ENCODE measurements around the gene POMT1. TPM values are rescaled to one million over a fixed set of nuclear protein-coding genes. Genes with fewer than 3 reads are reported as not detected.
A peak's percentile ranks its signal among the peaks of the same experiment; 100 is the strongest.

POMT1 gene
- total and polyA plus RNA-seq, 2 experiments from 2014 or later: 20.2 to 32.4 TPM

DNA sequence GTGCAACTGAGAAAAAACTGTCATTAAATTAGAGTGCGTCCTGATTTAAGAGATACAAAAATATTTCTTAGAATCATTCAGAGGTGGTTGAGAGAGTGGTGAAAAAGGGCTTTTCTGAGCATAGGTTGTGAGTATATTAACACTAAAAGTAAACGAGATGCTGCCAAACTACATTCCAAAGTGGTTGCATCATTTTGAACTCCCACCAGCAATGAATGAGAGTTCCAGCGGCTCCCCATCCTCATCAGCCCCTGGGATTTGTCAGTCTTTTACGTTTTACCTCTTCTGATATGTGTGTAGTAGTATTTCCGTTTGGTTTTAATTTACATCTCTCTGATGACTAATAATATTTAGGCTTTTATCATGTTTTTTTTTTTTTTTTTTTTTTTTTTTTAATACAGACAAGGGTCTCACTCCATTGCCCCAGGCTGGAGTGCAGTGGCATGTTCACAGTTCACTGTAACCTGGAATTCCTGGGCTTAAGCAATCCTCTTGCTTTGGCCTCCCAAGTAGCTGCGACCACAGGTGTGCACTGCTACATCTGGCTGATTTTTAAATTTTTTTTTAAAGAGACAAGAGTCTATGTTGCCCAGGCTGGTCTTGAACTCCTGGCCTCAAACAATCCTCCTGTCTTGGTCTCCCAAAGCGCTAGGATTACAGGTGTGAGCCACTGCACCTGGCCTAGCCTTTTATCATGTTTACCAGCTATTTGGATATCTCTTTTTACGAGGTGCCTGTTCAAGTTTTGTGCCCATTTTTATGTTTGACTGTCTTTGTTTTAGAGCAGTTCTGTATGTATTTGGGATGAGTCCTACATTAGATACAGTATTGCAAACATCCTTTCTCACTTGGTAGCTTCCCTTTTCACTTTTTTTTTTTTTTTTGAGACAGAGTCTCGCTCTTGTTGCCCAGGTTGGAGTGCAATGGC, 59.6 kb downstream of the POMT1 start:
- H3K9me3 Mint-ChIP-seq: peaks cover 58% of the 10 kb centered on the region
- Histone ChIP-seq H3K4me3 (no peak overlapping the region), H3K4me2 (0 out of 2 replicates have a peak overlapping the region, but pooled peaks have one; percentile 34), H3K79me2 (replicated peaks; ENCODE audit: insufficient read depth) (no peaks in the 10 kb centered on the region), H4K20me1 (replicated peaks; ENCODE audit: insufficient read depth) (no peaks in the 10 kb centered on the region), H3F3A (replicated peaks; ENCODE audit: low read depth) (no peaks in the 10 kb centered on the region), H3K4me1 (ENCODE audit: insufficient read depth) (peaks cover 3% of the 10 kb centered on the region), H3K27ac (ENCODE audit: low read depth) (0 out of 2 replicates have a peak overlapping the region, but pooled peaks have one; percentile 53), H3K9me2 (ENCODE audit: insufficient read depth) (no peaks in the 10 kb centered on the region), H3K36me3 (ENCODE audit: insufficient read depth) (no peaks in the 10 kb centered on the region), H2AFZ (no peak overlapping the region), H3K27me3 (ENCODE audit: insufficient read depth) (no peaks in the 10 kb centered on the region)
- H3K36me3 Mint-ChIP-seq (ENCODE audit: low read depth): peaks cover 28% of the 10 kb centered on the region; the same call in 2 of the 3 replicates
- peak; percentile 58 for DNase-seq (ENCODE audit: low spot score)
- H3K4me1 Mint-ChIP-seq: peaks cover 5% of the 10 kb centered on the region; the same call in 2 of the 3 replicates
- no peak overlapping the region; the same call in 2 of the 3 replicates for H3K4me3 Mint-ChIP-seq
- ATAC-seq: peak; percentile 46; the same call in 2 of the 3 replicates
- TF ChIP-seq, protein P1, sequence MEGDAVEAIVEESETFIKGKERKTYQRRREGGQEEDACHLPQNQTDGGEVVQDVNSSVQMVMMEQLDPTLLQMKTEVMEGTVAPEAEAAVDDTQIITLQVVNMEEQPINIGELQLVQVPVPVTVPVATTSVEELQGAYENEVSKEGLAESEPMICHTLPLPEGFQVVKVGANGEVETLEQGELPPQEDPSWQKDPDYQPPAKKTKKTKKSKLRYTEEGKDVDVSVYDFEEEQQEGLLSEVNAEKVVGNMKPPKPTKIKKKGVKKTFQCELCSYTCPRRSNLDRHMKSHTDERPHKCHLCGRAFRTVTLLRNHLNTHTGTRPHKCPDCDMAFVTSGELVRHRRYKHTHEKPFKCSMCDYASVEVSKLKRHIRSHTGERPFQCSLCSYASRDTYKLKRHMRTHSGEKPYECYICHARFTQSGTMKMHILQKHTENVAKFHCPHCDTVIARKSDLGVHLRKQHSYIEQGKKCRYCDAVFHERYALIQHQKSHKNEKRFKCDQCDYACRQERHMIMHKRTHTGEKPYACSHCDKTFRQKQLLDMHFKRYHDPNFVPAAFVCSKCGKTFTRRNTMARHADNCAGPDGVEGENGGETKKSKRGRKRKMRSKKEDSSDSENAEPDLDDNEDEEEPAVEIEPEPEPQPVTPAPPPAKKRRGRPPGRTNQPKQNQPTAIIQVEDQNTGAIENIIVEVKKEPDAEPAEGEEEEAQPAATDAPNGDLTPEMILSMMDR (conservative IDR thresholded peaks at IDR 0.05; ENCODE audit: low read depth in 2 of 2): no peak
- TF ChIP-seq, protein P2, sequence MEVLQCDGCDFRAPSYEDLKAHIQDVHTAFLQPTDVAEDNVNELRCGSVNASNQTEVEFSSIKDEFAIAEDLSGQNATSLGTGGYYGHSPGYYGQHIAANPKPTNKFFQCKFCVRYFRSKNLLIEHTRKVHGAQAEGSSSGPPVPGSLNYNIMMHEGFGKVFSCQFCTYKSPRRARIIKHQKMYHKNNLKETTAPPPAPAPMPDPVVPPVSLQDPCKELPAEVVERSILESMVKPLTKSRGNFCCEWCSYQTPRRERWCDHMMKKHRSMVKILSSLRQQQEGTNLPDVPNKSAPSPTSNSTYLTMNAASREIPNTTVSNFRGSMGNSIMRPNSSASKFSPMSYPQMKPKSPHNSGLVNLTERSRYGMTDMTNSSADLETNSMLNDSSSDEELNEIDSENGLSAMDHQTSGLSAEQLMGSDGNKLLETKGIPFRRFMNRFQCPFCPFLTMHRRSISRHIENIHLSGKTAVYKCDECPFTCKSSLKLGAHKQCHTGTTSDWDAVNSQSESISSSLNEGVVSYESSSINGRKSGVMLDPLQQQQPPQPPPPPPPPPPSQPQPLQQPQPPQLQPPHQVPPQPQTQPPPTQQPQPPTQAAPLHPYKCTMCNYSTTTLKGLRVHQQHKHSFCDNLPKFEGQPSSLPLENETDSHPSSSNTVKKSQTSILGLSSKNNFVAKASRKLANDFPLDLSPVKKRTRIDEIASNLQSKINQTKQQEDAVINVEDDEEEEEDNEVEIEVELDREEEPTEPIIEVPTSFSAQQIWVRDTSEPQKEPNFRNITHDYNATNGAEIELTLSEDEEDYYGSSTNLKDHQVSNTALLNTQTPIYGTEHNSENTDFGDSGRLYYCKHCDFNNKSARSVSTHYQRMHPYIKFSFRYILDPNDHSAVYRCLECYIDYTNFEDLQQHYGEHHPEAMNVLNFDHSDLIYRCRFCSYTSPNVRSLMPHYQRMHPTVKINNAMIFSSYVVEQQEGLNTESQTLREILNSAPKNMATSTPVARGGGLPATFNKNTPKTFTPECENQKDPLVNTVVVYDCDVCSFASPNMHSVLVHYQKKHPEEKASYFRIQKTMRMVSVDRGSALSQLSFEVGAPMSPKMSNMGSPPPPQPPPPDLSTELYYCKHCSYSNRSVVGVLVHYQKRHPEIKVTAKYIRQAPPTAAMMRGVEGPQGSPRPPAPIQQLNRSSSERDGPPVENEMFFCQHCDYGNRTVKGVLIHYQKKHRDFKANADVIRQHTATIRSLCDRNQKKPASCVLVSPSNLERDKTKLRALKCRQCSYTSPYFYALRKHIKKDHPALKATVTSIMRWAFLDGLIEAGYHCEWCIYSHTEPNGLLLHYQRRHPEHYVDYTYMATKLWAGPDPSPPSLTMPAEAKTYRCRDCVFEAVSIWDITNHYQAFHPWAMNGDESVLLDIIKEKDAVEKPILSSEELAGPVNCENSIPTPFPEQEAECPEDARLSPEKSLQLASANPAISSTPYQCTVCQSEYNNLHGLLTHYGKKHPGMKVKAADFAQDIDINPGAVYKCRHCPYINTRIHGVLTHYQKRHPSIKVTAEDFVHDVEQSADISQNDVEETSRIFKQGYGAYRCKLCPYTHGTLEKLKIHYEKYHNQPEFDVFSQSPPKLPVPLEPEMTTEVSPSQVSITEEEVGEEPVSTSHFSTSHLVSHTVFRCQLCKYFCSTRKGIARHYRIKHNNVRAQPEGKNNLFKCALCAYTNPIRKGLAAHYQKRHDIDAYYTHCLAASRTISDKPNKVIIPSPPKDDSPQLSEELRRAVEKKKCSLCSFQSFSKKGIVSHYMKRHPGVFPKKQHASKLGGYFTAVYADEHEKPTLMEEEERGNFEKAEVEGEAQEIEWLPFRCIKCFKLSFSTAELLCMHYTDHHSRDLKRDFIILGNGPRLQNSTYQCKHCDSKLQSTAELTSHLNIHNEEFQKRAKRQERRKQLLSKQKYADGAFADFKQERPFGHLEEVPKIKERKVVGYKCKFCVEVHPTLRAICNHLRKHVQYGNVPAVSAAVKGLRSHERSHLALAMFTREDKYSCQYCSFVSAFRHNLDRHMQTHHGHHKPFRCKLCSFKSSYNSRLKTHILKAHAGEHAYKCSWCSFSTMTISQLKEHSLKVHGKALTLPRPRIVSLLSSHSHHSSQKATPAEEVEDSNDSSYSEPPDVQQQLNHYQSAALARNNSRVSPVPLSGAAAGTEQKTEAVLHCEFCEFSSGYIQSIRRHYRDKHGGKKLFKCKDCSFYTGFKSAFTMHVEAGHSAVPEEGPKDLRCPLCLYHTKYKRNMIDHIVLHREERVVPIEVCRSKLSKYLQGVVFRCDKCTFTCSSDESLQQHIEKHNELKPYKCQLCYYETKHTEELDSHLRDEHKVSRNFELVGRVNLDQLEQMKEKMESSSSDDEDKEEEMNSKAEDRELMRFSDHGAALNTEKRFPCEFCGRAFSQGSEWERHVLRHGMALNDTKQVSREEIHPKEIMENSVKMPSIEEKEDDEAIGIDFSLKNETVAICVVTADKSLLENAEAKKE (CRISPR knock-in tag; IDR thresholded peaks at IDR 0.05): no peak
- TF ChIP-seq CREB1 (CRISPR knock-in tag; IDR thresholded peaks at IDR 0.05; ENCODE audit: low read depth) (no peak), POLR2AphosphoS5 (IDR thresholded peaks at IDR 0.05; ENCODE audit: low read depth) (no peak), EZH2 (IDR thresholded peaks at IDR 0.05; ENCODE audit: low read depth, unreplicated experiment) (no peak), JUNB (IDR thresholded peaks at IDR 0.05; ENCODE audit: unreplicated experiment) (no peak)
- H3K27ac Mint-ChIP-seq: no peak overlapping the region; the same call in 1 of the 2 replicates
- H3K27me3 Mint-ChIP-seq (ENCODE audit: insufficient read depth, low read depth, poor library complexity): peaks cover 8% of the 10 kb centered on the region

Data from GM23338 (cell line).